Measurements from ENCODE around the gene PRODH2. TPM values are rescaled to one million over a fixed set of nuclear protein-coding genes. Genes with fewer than 3 reads are reported as not detected.

Gene PRODH2
- total and polyA plus RNA-seq, 12 donors: 0.07 to 0.46 TPM; not detected in 10

DNA sequence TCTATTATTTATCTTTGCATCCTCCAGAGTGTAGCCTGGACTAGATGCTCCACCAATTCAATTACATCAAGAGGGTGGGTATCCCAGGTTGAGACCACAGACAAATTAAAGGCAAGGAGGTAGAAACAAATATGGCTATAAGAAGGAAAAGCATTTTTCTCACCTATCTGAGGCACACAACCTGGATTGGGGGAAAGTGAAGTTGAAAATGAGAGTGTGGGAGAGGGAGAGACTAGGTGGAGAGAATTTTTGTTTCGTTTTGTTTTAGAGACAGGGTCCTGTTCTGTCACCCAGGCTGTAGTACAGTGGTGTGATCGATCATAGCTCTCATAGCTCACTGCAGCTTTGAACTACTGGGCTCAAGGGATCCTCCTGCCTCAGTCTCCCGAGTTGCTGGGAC, 5.8 kb upstream of the PRODH2 start:
- H3K4me3 ChIP-seq: no peak overlapping the region
- no peaks in the 10 kb centered on the region for H3K27me3 ChIP-seq
- no peak for DNase-seq
- 42 to 61% (median 45%) methylated on average over 3 of the region's 3 CpGs for WGBS, 4 donors
- no peaks in the 10 kb centered on the region for H3K4me1 ChIP-seq (replicated peaks in 1 of 2)
- no peaks in the 10 kb centered on the region for H3K9me3 ChIP-seq (replicated peaks in 1 of 3)
- no peak overlapping the region for H3K27ac ChIP-seq
- H3K36me3 ChIP-seq (replicated peaks in 1 of 2): no peaks in the 10 kb centered on the region
- intact Hi-C loops (cut with DNase I): loop anchor here in 1 of 2 donors (10.0 kb wide), 1 partner anchor 114 kb away; the partner anchor contains the start of gene ZBTB32
- TF ChIP-seq POLR2A (IDR thresholded peaks at IDR 0.05): no peak

DNA sequence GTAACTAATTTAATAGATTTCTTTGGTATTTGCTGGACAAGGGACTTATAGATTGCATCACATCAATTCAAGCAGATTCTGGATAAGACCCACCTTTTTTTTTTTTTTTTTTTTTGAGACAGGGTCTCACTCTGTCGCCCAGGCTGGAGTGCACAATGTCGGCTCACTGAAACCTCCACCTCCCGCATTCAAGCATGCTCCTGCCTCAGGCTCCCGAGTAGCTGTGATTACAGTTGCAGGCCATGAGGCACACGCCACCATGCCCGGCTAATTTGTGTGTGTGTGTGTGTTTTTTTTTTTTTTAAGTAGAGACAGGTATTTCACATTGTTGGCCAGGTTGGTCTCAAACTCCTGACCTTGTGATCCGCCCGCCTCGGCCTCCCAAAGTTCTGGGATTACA, 4.2 kb upstream of the PRODH2 start:
- no peaks in the 10 kb centered on the region for H3K27me3 ChIP-seq
- H3K27ac ChIP-seq: no peak overlapping the region
- H3K9me3 ChIP-seq (replicated peaks in 1 of 3): no peaks in the 10 kb centered on the region
- no peak overlapping the region for H3K4me3 ChIP-seq
- WGBS, 4 donors: 72 to 82% (median 75%) methylated on average over 9 of the region's 9 CpGs
- no peaks in the 10 kb centered on the region for H3K36me3 ChIP-seq (replicated peaks in 1 of 2)
- DNase-seq: no peak
- no peaks in the 10 kb centered on the region for H3K4me1 ChIP-seq (replicated peaks in 1 of 2)
- intact Hi-C loops (cut with DNase I): loop anchor here in 1 of 2 donors (10.0 kb wide), 1 partner anchor 112 kb away; the partner anchor contains the start of gene ZBTB32
- no peak for TF ChIP-seq POLR2A (IDR thresholded peaks at IDR 0.05)
- TF ChIP-seq, protein P1, sequence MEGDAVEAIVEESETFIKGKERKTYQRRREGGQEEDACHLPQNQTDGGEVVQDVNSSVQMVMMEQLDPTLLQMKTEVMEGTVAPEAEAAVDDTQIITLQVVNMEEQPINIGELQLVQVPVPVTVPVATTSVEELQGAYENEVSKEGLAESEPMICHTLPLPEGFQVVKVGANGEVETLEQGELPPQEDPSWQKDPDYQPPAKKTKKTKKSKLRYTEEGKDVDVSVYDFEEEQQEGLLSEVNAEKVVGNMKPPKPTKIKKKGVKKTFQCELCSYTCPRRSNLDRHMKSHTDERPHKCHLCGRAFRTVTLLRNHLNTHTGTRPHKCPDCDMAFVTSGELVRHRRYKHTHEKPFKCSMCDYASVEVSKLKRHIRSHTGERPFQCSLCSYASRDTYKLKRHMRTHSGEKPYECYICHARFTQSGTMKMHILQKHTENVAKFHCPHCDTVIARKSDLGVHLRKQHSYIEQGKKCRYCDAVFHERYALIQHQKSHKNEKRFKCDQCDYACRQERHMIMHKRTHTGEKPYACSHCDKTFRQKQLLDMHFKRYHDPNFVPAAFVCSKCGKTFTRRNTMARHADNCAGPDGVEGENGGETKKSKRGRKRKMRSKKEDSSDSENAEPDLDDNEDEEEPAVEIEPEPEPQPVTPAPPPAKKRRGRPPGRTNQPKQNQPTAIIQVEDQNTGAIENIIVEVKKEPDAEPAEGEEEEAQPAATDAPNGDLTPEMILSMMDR (IDR thresholded peaks at IDR 0.05): no peak

DNA sequence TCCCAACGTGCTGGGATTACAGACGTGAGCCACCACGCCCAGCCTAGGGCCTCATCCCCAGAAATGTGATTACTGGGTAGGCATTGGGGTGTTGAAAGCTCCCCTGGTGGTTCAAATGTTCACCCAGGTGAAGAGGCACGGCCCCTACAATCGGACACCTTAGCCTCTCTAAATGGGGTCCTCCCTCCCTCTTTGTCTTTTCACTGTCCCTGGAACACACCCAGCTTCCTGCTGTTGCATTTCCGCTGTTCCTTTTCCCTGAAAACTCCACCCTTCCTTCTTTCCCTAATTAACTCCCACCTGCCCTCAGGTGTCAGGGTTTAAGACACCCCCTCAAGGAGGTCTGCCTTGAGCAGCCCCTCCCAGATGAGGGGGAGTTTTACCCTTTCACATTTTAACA, 3.6 kb upstream of the PRODH2 start:
- 30 to 49% (median 37%) methylated on average over 3 to 6 of the region's 6 CpGs for WGBS, 4 donors
- no peak for DNase-seq
- Histone ChIP-seq H3K4me3 (no peak overlapping the region), H3K4me1 (replicated peaks in 1 of 2) (no peaks in the 10 kb centered on the region), H3K9me3 (replicated peaks in 1 of 3) (no peaks in the 10 kb centered on the region), H3K27ac (no peak overlapping the region), H3K27me3 (no peaks in the 10 kb centered on the region), H3K36me3 (replicated peaks in 1 of 2) (no peaks in the 10 kb centered on the region)
- TF ChIP-seq POLR2A (IDR thresholded peaks at IDR 0.05): no peak
- intact Hi-C loops (cut with DNase I): loop anchor here in 1 of 2 donors (10.0 kb wide), 1 partner anchor 111 kb away; the partner anchor contains the start of gene ZBTB32

DNA sequence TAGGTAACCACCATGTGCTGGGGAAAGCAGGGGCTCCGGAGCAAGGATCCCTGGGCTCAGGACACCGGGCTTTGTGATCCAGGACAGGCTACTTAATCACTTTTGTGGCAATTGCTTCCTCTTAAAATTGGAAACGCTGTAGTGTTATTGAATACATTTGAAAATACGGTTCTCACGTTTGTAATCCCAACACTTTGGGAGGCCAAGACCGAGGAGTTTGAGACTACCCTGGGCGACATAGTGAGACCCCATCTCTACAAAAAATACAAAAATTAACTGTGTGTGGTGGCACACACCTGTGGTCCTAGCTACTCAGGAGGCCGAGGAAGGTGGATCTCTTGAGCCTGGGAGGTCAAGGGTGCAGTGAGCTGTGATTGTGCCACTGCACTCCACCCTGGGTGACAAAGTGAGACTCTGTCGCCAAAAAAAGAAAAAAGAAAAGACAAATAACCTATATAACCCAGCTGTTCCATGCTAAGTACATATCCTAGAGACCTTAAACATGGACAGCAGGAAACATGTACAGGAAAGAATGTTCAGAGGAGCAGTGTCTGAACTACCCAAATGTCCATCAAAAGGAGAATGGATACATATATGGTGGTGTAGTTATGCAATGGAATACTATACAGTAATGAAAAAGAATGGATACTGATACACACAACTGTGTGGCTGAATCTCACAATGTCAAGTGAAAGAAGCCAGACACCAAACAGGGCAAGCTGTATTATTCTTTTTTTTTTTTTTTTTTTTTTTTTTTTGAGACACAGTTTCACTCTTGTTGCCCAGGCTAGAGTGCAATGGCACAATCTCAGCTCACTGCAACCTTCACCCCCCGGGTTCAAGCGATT, 622 bp upstream of the PRODH2 start:
- no peaks in the 10 kb centered on the region for H3K27me3 ChIP-seq
- H3K4me1 ChIP-seq (replicated peaks in 1 of 2): no peaks in the 10 kb centered on the region
- H3K36me3 ChIP-seq (replicated peaks in 1 of 2): no peaks in the 10 kb centered on the region
- 67 to 82% (median 81%) methylated on average over 11 of the region's 11 CpGs for WGBS, 4 donors
- TF ChIP-seq, protein P1 (IDR thresholded peaks at IDR 0.05): no peak
- no peak for TF ChIP-seq POLR2A (IDR thresholded peaks at IDR 0.05)
- intact Hi-C loops (cut with DNase I): loop anchor here in 1 of 2 donors (10.0 kb wide), 1 partner anchor 108 kb away; the partner anchor contains the start of gene ZBTB32
- no peaks in the 10 kb centered on the region for H3K9me3 ChIP-seq (replicated peaks in 1 of 3)
- H3K4me3 ChIP-seq: no peak overlapping the region
- no peak for DNase-seq
- no peak overlapping the region for H3K27ac ChIP-seq

DNA sequence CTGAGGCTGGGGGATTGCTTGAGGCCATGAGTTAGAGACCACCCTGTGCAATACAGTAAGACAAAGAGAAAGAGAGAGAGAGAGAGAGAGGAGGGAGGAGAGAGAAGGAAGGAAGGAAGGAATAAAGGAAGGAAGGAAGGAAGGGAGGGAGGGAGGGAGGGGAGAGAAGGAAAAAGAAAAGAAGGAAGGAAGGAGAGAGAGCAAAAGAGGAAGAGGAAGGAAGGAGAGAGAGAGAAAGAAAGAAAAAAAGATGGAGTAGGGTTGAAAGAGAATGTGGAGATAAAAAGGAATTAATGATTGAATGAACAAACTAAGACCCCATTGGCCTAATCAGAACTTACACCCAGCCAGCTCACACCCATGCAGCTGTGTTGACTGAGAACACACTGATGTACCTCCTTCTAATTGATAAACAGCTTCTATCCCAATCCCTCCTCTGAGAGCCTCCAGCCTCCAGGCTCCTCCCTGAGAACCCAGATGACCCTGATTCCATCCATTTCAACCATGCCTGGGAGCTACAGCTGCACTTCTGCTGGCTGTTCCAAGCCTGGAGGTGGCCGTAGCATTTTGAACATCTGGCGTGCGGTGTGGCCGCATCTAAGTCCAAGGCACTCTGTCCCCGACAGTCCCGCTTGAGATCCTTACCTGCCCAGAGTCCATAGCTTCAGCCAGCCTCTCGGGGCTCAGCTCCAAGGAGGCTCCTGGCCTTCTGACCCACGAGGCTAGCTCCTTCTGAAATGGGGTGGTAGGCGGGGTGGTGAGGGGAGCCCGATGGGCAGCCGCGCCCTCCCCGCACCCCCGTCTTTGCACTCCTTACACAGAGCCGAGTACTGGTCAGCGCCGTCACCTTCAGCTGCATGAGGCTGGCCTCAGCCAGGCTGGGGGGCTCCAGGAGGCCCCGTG, 1.1 kb downstream of the PRODH2 start:
- Histone ChIP-seq H3K9me3 (replicated peaks in 1 of 3) (no peaks in the 10 kb centered on the region), H3K4me3 (no peak overlapping the region), H3K27ac (no peak overlapping the region), H3K4me1 (replicated peaks in 1 of 2) (no peaks in the 10 kb centered on the region), H3K27me3 (peaks cover 2% of the 10 kb centered on the region), H3K36me3 (replicated peaks in 1 of 2) (no peaks in the 10 kb centered on the region)
- intact Hi-C loops (cut with DNase I): loop anchor here in 1 of 2 donors (10.0 kb wide), 1 partner anchor 107 kb away; the partner anchor contains the start of gene ZBTB32
- no peak for DNase-seq
- WGBS, 4 donors: 52 to 76% (median 71%) methylated on average over 6 to 18 of the region's 18 CpGs
- TF ChIP-seq, protein P1 (IDR thresholded peaks at IDR 0.05): no peak
- TF ChIP-seq POLR2A (IDR thresholded peaks at IDR 0.05): no peak
